Thyroid gland (tissue), 4 donors: ENCODE data around the gene N4BP2L2.

Experiments
- CTCF ChIP-seq, 6 experiments: fragments of 200-600 bp in 3 of 6; fragments of 450-650 bp in 3 of 6; sonication (generic) in 3 of 6; IDR thresholded peaks; one replicate each; pipeline ENCODE4 v1.5.1; 2016 to 2019; ENCODE audit warnings: antibody characterized with exemption in 6 of 6, mild to moderate bottlenecking in 2 of 6, inconsistent platforms in 1 of 6, moderate library complexity in 1 of 6
- POLR2A ChIP-seq, 2 donors: fragments of 450-650 bp; IDR thresholded peaks; one replicate each; pipeline ENCODE4 v1.6.1; 2017; ENCODE audit warnings: antibody characterized with exemption in 2 of 2, mild to moderate bottlenecking in 2 of 2, moderate library complexity in 1 of 2

GRCh38 chr13:32432856-32433255 is 105.7 kb downstream of the N4BP2L2 start:
- TF ChIP-seq CTCF (IDR thresholded peaks at IDR 0.05) (no peak), POLR2A (IDR thresholded peaks at IDR 0.05) (no peak)
